Kidney epithelial cell (primary cell): ENCODE measurements around the gene TEX54. TPM values are rescaled to one million over a fixed set of nuclear protein-coding genes. Genes with fewer than 3 reads are reported as not detected.

Experiments
- DNase-seq: peaks from one replicate; pipeline ENCODE4 v3.0.0-alpha.2; 2010; ENCODE audit warnings: low read depth
- H3K27me3 ChIP-seq: 2 replicates; pipeline ENCODE4 v1.6.0; 2011; ENCODE audit warnings: low read length; ENCODE audit not compliant: control insufficient read depth, insufficient read depth
- H3K36me3 ChIP-seq: 2 replicates; pipeline ENCODE4 v1.5.1; 2011; ENCODE audit warnings: low read length; ENCODE audit not compliant: control insufficient read depth, insufficient read depth
- H3K4me3 ChIP-seq: 2 replicates; pipeline ENCODE4 v1.5.1; 2011; ENCODE audit warnings: low read depth, mild to moderate bottlenecking, control low read depth, low read length
- CTCF ChIP-seq: IDR thresholded peaks from 2 replicates; pipeline ENCODE4 v1.5.1; 2011; ENCODE audit warnings: mild to moderate bottlenecking, moderate library complexity, low read length, control low read depth, inconsistent platforms; ENCODE audit not compliant: insufficient read depth, poor library complexity, severe bottlenecking
- total RNA-seq: library from RNA; depleted of rRNA; stranded (reverse); fragments of >200 nt; gene quantifications from 2 replicates; pipeline ENCODE4 v1.2.3, GENCODE V29; 2015

Gene TEX54
- total RNA-seq, 1 donor from 2014 or later = not detected

- Histone ChIP-seq H3K4me3 (peak overlapping the region; percentile 80), H3K27me3 (no peaks in the 10 kb centered on the region), H3K36me3 (peaks cover 3% of the 10 kb centered on the region)
- no peak for TF ChIP-seq CTCF
- DNase-seq = no peak
These were observed 26.6 kb downstream of the TEX54 start for GRCh38 chr11:62805961-62806441.

- no peak for DNase-seq
- Histone ChIP-seq H3K27me3 (no peaks in the 10 kb centered on the region), H3K36me3 (peaks cover 3% of the 10 kb centered on the region), H3K4me3 (peak within 1 kb of the TSS; percentile 80)
- TF ChIP-seq CTCF = no peak
These were observed 27.4 kb downstream of the TEX54 start, which contains the start of gene NXF1 for GRCh38 chr11:62805076-62805892. NXF1 (minus strand) TSS chr11:62805440; CDS start chr11:62805356, 84 bp downstream.

GRCh38 chr11:62804310-62805075 lies 28.1 kb downstream of the TEX54 start:
- no peak for DNase-seq
- peaks cover 3% of the 10 kb centered on the region for H3K36me3 ChIP-seq
- H3K27me3 ChIP-seq = no peaks in the 10 kb centered on the region
- H3K4me3 ChIP-seq = peak overlapping the region; percentile 80
- TF ChIP-seq CTCF = no peak

GRCh38 chr11:62801071-62801470 lies 31.6 kb downstream of the TEX54 start:
- Histone ChIP-seq H3K4me3 (no peak overlapping the region), H3K36me3 (peaks cover 3% of the 10 kb centered on the region), H3K27me3 (no peaks in the 10 kb centered on the region)
- no peak for DNase-seq
- TF ChIP-seq CTCF = no peak

- peaks cover 3% of the 10 kb centered on the region for H3K36me3 ChIP-seq
- TF ChIP-seq CTCF = no peak
- no peak overlapping the region for H3K4me3 ChIP-seq
- H3K27me3 ChIP-seq = no peaks in the 10 kb centered on the region
- no peak for DNase-seq
These were observed 33.2 kb downstream of the TEX54 start for GRCh38 chr11:62799486-62799885.
